ENCODE data around the gene RTN4RL2.

Gene RTN4RL2

GRCh38 chr11:57480409-57481137 is 20.2 kb downstream of the RTN4RL2 start:
- TF ChIP-seq CTCF (IDR thresholded peaks at IDR 0.05; ENCODE audit: low read depth, low read length, missing control alignments), result peak; percentile 85
- H3K4me3 ChIP-seq (replicated peaks; ENCODE audit: low read depth, low read length), result no peak overlapping the region
- no peak for DNase-seq (ENCODE audit: extremely low read depth, low read depth)

- no peak overlapping the region for H3K4me3 ChIP-seq (replicated peaks; ENCODE audit: low read depth, low read length)
- DNase-seq (ENCODE audit: extremely low read depth, low read depth), result no peak
- TF ChIP-seq CTCF (IDR thresholded peaks at IDR 0.05; ENCODE audit: low read depth, low read length, missing control alignments), result no peak
Measured at GRCh38 chr11:57481315-57481714, 21.0 kb downstream of the RTN4RL2 start.

GRCh38 chr11:57481915-57482781 is 21.8 kb downstream of the RTN4RL2 start:
- no peak for DNase-seq (ENCODE audit: extremely low read depth, low read depth)
- TF ChIP-seq CTCF (IDR thresholded peaks at IDR 0.05; ENCODE audit: low read depth, low read length, missing control alignments), result no peak
- peak overlapping the region; percentile 35 for H3K4me3 ChIP-seq (replicated peaks; ENCODE audit: low read depth, low read length)

GRCh38 chr11:57482782-57483561 is 22.6 kb downstream of the RTN4RL2 start:
- peak; percentile 75 for TF ChIP-seq CTCF (IDR thresholded peaks at IDR 0.05; ENCODE audit: low read depth, low read length, missing control alignments)
- H3K4me3 ChIP-seq (replicated peaks; ENCODE audit: low read depth, low read length), result peak overlapping the region; percentile 35
- no peak for DNase-seq (ENCODE audit: extremely low read depth, low read depth)

GRCh38 chr11:57483562-57483918 is 23.2 kb downstream of the RTN4RL2 start:
- no peak overlapping the region for H3K4me3 ChIP-seq (replicated peaks; ENCODE audit: low read depth, low read length)
- no peak for TF ChIP-seq CTCF (IDR thresholded peaks at IDR 0.05; ENCODE audit: low read depth, low read length, missing control alignments)
- no peak for DNase-seq (ENCODE audit: extremely low read depth, low read depth)

- no peak for DNase-seq (ENCODE audit: extremely low read depth, low read depth)
- no peak overlapping the region for H3K4me3 ChIP-seq (replicated peaks; ENCODE audit: low read depth, low read length)
- no peak for TF ChIP-seq CTCF (IDR thresholded peaks at IDR 0.05; ENCODE audit: low read depth, low read length, missing control alignments)
Measured at GRCh38 chr11:57484141-57484710, 23.9 kb downstream of the RTN4RL2 start.

All from HFF-Myc (cell line).